GM19193 (cell line): ENCODE results near the gene FAM171A1.

Experiments
- POLR2A ChIP-seq: IDR thresholded peaks from 4 replicates; pipeline ENCODE4 v1.6.1; 2011; ENCODE audit not compliant: insufficient read depth, insufficient read length; ENCODE audit errors: extremely low read depth

FAM171A1 gene

DNA sequence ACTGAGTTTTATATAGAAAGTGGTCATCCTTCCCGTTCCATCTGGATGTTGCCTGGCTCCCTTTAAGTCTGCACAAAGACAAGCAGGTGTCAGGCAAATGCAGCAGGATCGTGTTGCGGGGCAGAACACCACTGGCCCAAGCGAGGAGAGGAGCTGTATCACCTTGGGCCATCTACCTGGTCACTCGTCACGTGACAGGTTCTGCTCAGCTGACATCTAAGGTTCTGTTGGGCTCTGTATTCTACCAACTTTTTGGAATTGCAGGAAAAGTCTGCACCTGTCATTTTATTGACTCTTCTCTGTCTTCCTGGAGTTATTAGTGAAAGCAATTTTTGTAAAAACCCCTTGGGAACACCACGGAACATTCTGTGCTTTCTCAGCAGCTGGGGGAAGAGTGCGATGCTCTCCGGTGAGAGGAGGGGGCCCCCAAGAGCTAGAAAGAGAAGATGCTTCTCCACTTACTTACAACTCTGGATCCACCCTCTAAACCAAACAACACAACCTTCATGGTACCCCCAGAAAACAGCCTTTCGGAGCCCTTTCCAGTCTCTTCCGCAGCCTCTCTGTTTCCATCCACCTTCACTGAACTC is 119.2 kb downstream of the FAM171A1 start:
- TF ChIP-seq POLR2A, result no peak

DNA sequence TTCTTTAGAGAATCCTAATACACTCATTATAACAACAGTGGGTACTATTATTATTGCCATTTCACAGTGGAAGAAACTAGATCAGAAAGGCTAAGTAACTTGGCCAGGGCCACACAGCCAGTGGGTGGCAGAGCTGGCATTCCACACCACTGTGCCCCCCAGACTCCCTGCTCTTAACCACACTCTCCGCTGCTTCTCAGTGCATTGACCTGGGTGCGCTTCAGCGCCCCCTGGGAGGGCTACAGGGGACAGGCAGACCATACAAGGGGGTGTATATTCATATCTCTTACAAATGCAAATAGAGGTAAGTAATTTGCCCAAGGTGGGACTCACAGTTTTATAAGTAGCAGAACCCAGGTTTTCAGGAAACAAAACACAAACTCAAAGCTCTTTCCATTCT is 125.6 kb downstream of the FAM171A1 start:
- no peak for TF ChIP-seq POLR2A

DNA sequence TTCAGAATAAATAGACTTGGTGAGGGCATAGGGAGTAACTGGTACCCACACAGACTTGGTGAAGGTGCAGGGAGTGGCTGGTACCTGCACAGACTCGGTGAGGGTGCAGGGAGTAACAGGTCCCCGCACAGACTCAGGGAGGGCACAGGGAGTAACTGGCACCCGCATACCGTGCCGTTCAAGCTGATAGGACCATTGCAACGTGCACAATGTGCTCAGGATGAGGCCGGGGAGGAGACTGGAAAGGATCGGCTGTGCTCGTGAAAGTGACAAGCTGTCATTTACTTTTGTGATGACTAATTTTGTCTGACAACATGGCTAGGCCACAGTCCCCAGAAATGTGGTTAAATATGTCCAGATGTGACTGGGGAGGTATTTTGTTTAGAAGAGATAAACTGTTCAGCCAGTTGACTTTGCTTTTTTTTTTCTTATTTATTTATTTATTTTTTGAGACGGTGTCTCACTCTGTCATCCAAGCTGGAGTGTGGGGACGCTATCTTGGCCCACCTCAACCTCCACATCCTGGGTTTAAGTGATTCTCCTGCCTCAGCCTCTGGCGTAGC is 126.4 kb downstream of the FAM171A1 start:
- no peak for TF ChIP-seq POLR2A

DNA sequence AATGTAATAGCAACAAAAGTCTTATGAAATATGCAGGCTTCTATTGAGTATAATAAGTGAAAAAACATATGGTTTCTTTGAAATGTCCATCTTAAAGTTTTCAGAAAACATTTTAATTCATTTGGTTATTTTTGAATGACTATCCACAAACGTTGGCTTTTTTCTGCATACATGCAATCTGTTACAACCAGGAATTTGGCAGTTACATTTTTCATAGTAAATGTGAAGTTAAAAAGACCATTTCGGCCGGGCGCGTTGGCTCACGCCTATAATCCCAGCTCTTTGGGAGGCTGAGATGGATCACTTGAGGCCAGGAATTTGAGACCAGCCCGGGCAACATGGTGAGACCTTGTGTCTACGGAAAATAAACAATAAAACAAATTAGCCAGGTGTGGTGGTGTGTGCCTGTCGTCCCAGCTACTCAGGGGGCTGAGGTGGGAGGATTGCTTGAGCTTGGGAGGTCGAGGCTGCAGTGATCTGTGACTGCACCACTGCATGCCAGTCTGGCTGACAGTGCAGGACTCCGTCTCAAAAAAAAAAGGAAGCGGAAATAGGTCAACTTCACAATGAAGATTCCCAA is 128.7 kb downstream of the FAM171A1 start:
- TF ChIP-seq POLR2A, result no peak

DNA sequence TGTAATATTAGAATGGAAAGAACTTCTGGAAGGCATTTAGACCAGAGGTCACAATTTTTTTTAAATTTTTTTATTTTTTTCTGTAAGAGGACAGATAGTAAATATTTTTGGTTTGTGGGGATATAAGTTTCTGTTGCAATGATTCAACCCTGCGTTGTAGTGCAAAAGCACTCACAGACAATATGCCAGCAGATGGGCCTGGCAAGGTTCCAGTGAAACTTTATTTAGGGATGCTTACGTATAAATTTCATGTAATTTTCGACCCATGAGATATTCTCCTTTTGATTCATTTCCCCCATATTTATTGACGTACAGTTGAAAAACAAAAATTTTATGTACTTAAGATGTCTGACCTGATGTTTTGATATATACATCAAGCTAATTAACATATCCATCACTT is 129.8 kb downstream of the FAM171A1 start:
- TF ChIP-seq POLR2A, result no peak

DNA sequence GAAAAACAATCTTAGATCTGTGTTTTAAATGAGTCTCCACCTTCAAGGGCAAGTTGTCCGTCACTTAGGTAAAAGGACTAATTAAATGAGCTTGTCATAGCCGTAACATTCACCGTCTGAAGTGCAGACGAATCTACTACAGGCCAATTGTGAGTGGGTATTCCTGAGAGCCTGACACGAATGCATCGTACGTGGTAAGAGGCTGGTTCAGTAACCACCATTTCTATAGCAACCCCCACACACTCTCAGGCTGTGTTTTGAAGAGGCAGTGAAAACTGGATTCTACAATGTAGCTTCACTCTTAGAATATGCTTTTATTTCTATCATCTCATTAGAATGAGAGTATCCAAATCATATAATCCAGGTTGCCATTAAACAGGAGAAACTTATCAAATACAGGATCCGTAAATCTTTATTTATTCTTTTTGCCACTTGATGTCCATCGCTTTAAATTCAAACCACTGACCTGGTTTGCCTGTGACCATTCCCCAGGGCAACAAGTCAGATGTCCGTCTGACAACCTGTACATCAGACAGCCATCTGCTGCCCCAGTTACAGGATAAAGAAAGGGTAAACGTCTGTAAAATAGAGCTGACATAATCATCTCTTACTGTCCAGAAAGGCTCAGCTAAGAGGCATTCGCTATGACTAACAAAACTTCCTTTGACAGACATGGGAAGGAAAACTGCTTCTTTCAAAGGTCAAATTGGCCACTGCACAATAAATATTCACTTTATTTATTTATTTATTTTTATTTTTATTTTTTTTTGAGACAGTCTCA is 132.3 kb downstream of the FAM171A1 start:
- no peak for TF ChIP-seq POLR2A

DNA sequence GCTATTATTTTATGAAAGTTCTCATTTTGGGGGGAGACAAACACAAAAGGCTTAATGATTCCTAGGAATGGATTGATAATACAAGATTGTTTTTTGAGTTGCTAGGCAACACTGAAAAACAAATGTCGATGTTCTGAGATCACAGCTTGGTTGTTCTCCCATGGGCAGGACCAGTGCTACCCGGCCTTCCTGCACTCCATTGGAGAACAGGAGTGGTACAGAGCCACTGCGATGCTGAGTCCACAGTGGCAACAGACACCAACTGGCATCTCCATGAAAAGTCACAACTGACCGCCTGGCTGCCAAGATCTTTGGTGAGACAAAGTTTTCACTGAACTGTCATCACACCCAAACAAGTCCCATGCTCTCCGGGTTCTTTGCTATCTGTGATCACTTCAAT is 133.7 kb downstream of the FAM171A1 start:
- TF ChIP-seq POLR2A, result no peak

DNA sequence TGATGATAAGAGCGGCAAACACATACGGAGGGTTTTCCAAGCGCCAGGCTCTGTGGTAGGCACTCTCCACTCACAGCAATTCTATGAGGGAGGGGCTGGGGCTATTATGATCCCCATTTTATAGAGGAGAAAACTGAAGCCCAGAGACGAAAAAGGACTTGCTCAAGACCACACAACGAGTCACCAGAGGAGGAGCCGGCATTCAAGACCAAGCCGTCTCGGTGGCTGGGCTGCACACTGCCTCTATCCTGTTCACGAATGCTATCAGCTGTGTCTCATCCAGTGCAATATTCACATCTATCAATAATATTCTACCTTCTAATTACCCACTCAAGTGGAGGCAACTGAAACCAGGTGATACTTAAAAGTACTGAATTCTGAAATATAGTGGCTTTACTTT is 134.7 kb downstream of the FAM171A1 start:
- no peak for TF ChIP-seq POLR2A

DNA sequence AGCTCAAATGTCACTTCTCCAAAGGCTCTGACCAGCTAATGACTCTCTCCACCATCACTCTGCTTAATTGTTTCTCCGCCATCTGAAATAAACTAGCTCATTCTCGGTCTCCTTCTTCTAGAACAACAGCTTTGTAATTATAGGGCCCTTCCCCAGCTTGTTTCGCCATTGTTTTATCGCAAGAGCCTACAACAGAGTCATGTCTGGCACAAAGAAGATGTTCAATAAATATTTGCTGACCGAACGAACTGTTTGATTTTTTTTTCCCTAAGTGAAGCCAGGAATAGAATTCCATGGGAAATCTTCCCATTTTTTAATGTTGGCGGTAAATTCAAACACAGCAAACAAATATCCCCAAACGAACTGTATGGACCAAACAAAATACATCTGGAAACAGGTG is 138.8 kb downstream of the FAM171A1 start:
- no peak for TF ChIP-seq POLR2A

DNA sequence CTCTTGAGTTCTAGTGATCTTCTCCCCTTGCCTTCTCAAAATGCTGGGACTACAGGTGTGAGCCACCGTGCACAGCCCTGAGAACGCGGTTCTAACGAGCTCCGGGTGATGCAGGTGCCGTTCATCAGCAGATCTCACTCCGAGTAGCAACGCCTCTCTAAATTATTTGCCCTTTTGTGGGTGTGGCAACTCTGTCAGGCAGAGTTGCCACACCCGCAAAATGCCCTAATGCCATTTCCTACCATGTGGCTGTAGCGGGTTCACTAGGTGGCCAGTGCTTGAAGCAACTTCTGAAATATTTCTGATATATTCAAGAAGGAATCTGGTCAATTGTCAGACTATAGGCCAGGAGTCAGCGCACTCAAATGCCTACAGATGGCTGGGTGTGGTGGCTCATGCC is 139.7 kb downstream of the FAM171A1 start:
- TF ChIP-seq POLR2A, result no peak

DNA sequence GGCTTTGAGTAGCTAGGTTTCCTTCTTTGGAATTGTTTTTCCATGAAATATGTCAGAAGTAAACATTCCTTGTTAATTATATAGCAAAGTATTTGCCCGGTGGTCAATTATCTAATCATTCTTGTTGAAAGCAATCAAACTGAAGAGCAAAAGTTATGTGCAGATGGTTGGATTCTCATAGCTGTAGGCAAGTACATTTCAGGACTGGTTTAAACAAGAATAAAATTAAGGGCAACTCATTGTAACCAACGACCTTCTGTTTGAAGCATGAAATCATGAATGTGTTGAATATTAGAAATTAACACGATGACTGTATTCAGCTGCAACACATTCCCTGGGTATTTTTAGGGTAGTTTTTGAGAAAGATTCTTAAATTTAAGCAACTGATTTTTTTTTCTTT is 140.8 kb downstream of the FAM171A1 start:
- no peak for TF ChIP-seq POLR2A

DNA sequence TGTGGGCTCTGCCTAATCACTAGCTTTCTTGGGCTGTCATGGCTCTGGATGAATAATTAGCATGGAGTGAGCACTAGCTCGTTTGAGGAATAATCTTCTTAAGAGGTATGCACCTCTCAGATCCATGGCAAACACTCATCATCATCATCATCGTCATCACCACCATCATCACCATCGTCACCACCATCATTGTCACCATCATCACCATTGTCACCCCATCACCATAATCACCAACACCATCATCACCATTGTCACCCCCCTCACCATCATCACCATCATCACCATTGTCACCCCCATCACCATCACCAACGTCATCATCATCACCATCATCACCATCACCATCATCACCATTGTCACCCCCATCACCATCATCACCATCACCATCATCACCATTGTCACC is 141.8 kb downstream of the FAM171A1 start:
- no peak for TF ChIP-seq POLR2A

DNA sequence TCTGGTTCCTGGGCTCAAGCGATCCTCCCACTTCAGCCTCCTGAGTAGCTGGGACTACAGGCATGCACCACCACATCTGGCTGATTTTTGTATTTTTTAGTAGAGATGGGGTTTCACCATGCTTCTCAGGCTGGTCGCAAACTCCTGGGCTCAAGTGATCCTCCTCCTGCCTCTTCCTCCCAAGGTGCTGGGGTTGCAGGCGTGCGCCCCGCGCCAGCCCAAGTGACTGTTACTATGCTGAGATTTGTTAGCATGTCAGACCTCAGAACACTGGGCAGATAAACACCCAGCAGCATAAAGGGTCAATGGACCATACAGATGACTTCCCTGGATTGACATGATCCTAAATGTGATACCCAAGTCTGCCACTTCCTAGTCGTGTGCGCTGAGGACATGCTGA is 142.7 kb downstream of the FAM171A1 start:
- no peak for TF ChIP-seq POLR2A

DNA sequence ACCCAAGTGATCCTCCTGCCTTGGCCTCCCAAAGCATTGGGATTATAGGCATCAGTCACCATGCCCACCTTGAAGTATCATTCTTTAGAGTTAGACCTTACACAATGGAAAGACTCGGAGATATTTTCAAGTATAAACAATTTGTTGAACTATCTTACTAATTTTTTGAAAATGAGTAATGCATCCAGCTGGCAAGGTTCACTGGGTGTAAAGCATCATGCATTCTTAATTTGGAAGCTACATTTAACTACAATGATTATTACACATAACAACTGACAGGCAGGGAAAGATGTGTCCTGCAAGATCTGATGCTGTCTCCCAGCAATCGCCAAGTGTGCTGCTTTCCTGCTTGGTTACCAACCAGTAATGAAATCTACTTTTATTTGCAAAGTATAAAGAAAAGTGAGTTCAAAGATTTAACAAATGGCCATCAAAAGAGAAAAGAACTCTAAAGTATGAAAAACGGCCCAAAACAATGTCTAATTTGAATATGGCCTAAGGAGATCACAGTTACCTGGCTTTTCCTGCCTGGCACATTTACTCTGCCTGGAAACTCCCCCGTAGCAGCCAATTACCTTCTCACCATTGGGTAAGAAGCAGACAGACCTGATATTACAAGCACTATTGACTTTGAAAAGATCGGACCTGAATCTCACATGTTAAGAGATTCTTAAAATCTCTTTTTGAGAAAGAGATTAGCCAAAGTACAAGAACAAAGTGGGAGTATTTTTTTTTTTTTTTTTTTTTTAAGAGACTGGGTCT is 143.3 kb downstream of the FAM171A1 start:
- no peak for TF ChIP-seq POLR2A

DNA sequence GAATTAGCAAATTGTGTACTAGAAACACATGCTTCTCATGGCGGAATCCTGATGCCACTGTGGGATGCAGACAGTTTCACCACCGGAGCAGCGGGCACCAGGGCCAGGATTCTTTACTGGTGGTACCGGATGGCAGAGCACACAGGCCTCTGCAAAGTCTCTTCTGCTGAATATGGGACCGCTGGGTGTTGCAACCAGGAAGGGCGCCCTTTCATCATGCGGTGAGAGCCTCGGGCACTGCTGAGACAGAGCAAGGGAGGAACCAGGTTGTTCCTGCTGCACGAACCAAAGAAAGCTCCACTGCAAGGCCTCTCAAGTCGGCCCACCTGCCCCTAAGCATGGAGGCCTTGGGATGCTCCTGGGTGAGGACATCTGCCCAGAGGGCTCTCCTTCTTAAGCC is 145.6 kb downstream of the FAM171A1 start:
- no peak for TF ChIP-seq POLR2A
